A673 (cell line): ENCODE measurements around the gene LHFPL6.

ENCODE experiments used
- EZH2 ChIP-seq: fragments of 200-600 bp; sonication (generic); IDR thresholded peaks from 2 replicates; pipeline ENCODE4 v1.6.1; 2017; ENCODE audit warnings: borderline replicate concordance, low read depth, mild to moderate bottlenecking, mixed read lengths, antibody characterized with exemption, low read length; ENCODE audit not compliant: poor library complexity, severe bottlenecking
- TF ChIP-seq, protein P1 (sequence below): fragments of 300-800, 200-600 bp; sonication (generic); conservative IDR thresholded peaks from 2 replicates; pipeline ENCODE4 v1.5.1; 2017; ENCODE audit warnings: low read depth, mild to moderate bottlenecking, antibody characterized with exemption, low read length, moderate library complexity, mixed read lengths

DNA sequence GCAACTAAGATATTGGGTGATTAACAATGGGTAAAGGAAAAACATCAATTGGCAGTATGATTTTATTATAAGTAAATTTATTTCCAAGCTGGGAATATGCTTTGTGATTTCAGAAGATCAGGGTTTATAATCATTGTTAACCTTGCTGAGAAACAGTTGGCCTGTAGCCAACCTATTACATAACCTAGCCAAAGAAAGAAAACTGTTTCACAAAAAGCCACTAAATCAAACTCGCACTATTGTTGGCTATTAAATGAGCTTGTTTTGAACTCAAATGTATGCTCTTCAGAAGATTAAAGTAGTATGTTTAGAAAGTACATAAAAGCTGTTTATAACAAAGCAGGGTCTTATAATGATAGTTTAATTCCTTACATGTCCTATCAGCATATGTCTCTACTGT, 151.7 kb downstream of the LHFPL6 start:
- no peak for TF ChIP-seq EZH2
- TF ChIP-seq, protein P1, sequence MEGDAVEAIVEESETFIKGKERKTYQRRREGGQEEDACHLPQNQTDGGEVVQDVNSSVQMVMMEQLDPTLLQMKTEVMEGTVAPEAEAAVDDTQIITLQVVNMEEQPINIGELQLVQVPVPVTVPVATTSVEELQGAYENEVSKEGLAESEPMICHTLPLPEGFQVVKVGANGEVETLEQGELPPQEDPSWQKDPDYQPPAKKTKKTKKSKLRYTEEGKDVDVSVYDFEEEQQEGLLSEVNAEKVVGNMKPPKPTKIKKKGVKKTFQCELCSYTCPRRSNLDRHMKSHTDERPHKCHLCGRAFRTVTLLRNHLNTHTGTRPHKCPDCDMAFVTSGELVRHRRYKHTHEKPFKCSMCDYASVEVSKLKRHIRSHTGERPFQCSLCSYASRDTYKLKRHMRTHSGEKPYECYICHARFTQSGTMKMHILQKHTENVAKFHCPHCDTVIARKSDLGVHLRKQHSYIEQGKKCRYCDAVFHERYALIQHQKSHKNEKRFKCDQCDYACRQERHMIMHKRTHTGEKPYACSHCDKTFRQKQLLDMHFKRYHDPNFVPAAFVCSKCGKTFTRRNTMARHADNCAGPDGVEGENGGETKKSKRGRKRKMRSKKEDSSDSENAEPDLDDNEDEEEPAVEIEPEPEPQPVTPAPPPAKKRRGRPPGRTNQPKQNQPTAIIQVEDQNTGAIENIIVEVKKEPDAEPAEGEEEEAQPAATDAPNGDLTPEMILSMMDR: no peak
